ENCODE results near the gene KCNF1.

- no peak for TF ChIP-seq CTCF (IDR thresholded peaks at IDR 0.05)
- no peak for TF ChIP-seq POLR2AphosphoS5 (IDR thresholded peaks at IDR 0.05)
- TF ChIP-seq POLR2A (IDR thresholded peaks at IDR 0.05; ENCODE audit: low read depth) = no peak
- no peak for TF ChIP-seq EP300 (IDR thresholded peaks at IDR 0.05)
Observed at GRCh38 chr2:10913501-10914271, 2.0 kb downstream of the KCNF1 start.
